T-helper 1 cell treated with Interleukin-12 subunit alpha and Interleukin-12 subunit beta and Interleukin-4 antibody, amounts not matched to agents 30 ng/mL and 1 ng/mL, for 36 hours (primary cell): Measurements from ENCODE around the gene TMEM178B. TPM values are rescaled to one million over a fixed set of nuclear protein-coding genes. Genes with fewer than 3 reads are reported as not detected.

Experiments
- intact Hi-C: fragments of 100-400 bp; cut with micrococcal nuclease; formaldehyde crosslinking; loops from one replicate; pipeline ENCODE4 v1.15.1; 2024
- total RNA-seq: library from RNA; stranded (reverse); gene quantifications from 2 replicates; pipeline ENCODE4 v1.2.3, GENCODE V29; 2022

Gene TMEM178B
- total RNA-seq, 1 donor from 2014 or later, result 6.5 TPM

GRCh38 chr7:141258559-141258958 is 184.7 kb downstream of the TMEM178B start:
- intact Hi-C loops, result no loop called here

- intact Hi-C loops, result loop anchor here (1.0 to 5.0 kb wide), 2 partner anchors 9 to 190 kb away; partner anchors contain the start of gene TMEM178B
Observed at GRCh38 chr7:141262101-141263090, 188.5 kb downstream of the TMEM178B start.

DNA sequence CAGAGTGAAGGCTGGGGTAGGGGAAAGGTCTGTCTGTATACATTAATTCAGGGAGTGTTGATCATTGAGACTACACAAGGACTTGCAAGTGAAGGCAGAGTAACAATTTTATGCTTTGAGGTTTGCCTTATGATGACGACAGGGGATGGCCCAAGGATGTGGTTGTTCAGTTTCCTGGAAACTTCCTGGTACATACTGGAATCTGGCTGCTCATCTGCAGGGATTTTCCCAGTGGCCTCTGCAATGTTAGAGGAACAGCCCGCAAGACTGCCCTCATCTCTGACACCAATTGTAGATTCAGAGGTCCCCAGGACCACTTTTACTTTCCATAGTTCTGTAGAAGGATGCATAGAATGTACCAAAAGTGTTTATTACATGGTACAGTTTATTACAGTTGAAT is 189.6 kb downstream of the TMEM178B start:
- intact Hi-C loops, result loop anchor here (1.0 to 5.0 kb wide), 2 partner anchors 8 to 191 kb away; partner anchors contain the start of gene TMEM178B

GRCh38 chr7:141263983-141264382 is 190.1 kb downstream of the TMEM178B start:
- intact Hi-C loops, result loop anchor here (1.0 to 5.0 kb wide), 2 partner anchors 7 to 192 kb away; partner anchors contain the start of gene TMEM178B

DNA sequence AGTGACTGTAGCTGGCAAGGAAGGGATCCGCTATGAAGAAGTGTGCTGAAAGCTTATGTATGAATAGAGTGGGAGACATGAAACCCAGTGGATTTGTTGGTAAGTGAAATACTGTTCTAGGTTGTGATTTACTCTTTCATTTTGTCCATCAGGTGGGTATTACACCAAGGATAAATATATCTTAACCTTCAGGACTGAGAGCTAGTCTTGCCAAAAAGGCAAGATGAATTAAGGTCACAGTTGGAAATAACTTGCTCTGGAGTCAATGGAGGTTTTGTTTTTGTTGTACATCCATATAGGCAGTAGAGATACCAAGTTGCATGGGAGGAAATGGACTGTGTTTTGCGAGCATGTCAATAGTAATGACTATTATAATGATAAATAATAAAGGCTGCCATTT is 190.6 kb downstream of the TMEM178B start:
- intact Hi-C loops, result loop anchor here (5.0 kb wide), 1 partner anchor 192 kb away; the partner anchor contains the start of gene TMEM178B

GRCh38 chr7:141265668-141266067 is 191.8 kb downstream of the TMEM178B start:
- intact Hi-C loops, result no loop called here

- intact Hi-C loops, result no loop called here
Observed at GRCh38 chr7:141268614-141269013, 194.8 kb downstream of the TMEM178B start.

GRCh38 chr7:141271451-141271850 is 197.6 kb downstream of the TMEM178B start:
- intact Hi-C loops, result loop anchor here (1.0 kb wide), 1 partner anchor 8 kb away; no protein-coding TSS in a partner anchor

GRCh38 chr7:141272417-141272816 is 198.6 kb downstream of the TMEM178B start:
- intact Hi-C loops, result no loop called here

DNA sequence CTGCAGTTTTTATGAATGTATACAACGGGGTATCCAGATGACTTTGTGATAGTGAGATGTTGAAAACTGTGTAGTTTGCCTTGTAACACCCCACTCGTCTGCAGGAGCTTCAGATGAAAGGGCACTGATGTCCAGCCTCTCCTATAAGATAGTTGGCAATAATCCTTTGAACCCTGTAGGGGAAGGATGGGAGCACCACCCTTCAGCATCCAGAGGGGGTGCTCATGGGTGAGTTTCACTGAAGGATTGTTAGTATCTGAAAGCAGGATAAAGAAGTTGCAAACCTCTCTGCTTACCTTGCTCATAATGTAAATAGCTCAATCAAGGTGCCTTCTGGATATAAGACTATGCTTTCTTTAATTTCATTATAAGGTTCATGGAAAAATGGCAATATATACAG is 201.5 kb downstream of the TMEM178B start:
- intact Hi-C loops, result no loop called here

DNA sequence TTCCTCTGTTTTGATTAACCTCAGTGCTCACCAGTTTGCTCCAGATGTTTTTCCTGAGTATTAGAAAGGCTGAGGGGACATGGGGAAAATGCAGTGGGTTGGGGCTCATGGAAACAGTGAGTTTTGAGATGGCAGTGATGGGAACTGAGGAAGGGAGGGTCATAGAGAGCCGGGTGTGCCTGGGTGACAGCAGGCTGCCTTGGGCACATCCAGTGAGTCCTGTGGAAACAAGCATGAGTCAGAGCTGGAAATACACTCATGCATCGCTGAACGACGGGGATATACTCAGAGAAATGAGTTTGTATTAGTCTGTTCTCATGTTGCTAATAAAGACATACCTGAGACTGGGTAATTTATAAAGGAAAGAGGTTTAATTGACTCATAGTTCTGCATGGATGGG is 202.2 kb downstream of the TMEM178B start:
- intact Hi-C loops, result no loop called here

- intact Hi-C loops, result no loop called here
Observed at GRCh38 chr7:141280100-141280499, 206.2 kb downstream of the TMEM178B start.

GRCh38 chr7:141281311-141281710 is 207.4 kb downstream of the TMEM178B start:
- intact Hi-C loops, result no loop called here

DNA sequence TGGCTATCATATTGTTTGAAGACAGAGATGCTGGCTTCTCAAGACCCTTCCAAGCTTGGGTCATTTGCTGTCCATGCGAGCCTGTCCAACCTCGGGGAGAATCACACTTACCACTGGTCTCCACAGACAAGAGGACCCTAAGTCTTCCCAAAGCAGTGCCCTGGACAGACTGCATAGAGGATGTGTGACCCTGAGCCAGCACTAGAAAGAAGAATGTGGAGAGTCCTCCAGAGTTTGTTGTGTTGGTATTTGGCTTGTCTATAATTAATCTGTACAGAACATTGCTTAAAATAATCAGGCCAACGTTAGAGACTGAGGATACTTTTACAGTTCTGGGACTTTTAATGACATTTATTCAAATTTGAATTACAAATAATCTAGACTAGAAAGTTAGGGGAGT is 212.7 kb downstream of the TMEM178B start:
- intact Hi-C loops, result no loop called here

DNA sequence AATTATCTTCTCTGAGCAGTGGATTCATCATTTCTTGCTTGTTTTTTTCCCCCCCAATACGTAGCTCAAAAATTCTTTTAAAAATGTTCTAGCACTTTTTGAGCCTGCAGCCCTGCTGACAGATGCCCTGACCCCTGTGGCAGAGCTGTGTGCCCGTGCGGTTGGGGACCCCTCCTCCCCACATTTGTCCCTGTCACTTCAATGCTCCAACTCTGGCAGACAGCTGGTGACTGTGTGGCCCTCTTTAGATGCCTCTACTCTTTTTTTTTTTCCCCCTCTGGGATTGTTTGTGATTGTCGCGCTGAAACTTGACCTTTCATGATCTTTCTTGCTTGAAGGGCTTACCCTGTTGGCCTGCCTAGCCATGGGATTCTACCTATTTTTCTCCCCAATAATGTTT is 214.1 kb downstream of the TMEM178B start:
- intact Hi-C loops, result no loop called here

DNA sequence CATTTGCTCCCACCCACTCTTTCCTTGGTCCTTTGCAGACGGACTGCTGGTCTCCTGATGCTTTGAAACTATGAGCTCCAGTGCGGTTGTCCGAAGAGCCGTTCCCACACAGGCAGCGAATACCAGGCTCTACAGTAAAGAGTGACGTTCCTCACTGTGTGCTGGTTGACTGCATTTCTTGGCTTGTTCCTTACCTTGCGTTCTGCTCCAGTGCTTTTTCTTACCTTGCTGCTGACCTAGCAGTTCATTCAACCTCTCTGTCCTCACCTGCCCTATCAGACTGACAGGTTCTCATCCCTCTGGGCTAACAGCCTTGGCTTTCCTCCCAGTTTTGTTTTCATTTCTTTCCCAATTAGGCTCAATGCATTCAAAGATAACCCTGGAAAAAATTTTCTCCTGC is 214.8 kb downstream of the TMEM178B start:
- intact Hi-C loops, result no loop called here

- intact Hi-C loops, result no loop called here
Observed at GRCh38 chr7:141290365-141290764, 216.5 kb downstream of the TMEM178B start.

DNA sequence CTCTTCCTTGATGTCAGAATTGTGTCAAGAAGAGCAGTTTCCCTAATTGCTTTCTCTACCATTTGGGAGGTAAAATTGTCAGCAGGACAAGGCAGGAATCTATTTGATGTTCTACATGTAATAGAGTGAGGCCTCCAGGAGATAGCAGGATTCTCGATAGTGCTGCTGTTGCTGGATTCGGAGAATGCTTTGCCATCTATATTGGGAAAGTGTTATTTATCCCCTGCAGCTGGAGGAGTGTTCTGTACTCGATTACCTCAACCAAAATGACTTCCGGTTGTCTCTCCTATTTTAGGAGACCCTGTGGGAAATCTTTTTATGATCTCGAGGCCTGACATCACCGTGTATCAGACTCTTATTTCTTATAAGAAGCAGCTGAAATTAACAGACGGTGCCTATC is 217.1 kb downstream of the TMEM178B start:
- intact Hi-C loops, result no loop called here

DNA sequence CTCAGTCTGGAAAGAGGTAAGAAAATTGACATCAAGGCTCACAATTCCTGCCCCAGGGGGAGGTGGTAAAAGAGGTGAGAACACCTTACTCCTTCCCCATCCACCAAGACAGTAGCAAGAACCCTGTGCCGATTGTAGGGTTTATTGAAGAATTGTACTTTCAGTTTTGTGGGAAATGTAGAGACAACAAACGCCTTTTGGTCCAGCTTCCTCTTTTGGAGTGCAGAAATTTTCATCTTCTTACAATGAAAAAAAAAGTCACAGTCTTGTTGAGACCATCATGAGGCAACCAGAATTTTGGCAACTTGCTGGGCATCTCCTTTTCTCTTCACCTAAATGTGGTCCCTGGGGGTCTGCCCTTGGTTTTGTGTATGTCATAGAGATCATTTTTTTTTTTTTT is 217.7 kb downstream of the TMEM178B start:
- intact Hi-C loops, result no loop called here

DNA sequence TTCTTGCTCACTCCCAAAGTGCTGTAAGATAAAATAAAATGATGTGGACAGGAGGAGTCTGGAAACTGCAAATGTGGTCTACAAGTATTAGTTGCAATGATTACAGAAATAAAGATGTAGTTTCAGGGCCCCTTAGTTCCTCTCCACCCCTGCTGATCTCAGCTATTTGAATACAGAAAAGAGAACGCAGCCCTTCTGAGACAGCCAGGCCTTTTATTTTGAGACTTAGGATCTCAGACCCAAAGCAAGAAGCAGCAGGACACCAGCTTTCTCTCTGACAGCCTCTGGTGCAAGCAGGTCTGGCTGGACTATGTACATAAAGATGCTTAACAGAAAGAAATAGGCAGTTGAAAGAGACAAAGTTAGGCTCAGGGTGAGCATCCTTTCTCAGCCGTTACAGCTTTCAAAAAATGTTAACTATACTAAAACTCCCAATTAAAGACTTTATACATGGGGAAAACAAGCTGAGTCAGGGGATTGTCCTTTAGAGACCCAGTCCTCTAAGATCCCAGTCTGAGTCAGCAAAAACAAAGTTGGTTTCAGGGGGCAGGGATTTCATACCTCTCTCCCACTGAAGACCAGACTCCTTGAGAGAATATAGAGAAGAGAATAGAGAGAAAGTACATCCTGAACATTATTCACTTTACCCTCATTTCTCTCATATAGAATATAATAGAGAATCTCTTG is 220.4 kb downstream of the TMEM178B start:
- intact Hi-C loops, result no loop called here

- intact Hi-C loops, result no loop called here
Observed at GRCh38 chr7:141295367-141295895, 221.6 kb downstream of the TMEM178B start.

DNA sequence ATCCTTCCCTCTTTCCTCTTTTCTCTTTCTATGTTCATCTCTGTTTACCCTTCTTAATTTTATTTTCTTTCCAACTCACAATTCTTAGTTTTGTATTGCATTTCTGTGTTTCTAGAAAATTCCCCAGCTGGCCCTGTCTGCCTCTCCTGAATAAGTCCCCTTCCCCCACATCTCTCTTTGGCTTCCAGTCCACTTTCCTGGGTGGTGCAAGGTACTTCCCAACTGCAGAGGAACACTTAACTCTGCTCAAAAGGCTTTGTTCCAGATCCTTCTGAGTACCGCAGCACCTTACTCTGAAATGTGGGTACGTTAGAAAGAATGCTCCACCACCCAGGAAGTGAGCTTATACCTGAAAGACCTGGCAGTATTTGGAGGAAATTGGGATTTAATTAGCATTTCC is 227.0 kb downstream of the TMEM178B start:
- intact Hi-C loops, result no loop called here
